Bronchial epithelial cell (primary cell): ENCODE measurements around the gene ART5. TPM values are rescaled to one million over a fixed set of nuclear protein-coding genes. Genes with fewer than 3 reads are reported as not detected.

Experiments used
- DNase-seq: peaks from one replicate; pipeline ENCODE4 v3.0.0-alpha.2; 2010; ENCODE audit warnings: low read depth
- FAIRE-seq: peaks from 2 replicates; lab custom pipeline; 2011; peaks lifted over from hg19 to GRCh38; lab: Jason Lieb, UNC
- H3K27me3 ChIP-seq: 2 replicates; pipeline ENCODE4 v1.5.1; 2011; ENCODE audit warnings: low read length; ENCODE audit not compliant: control insufficient read depth, insufficient read depth
- H3K36me3 ChIP-seq: 2 replicates; pipeline ENCODE4 v1.5.1; 2011; ENCODE audit warnings: low read length; ENCODE audit not compliant: control insufficient read depth, insufficient read depth
- H3K4me3 ChIP-seq: 2 replicates; pipeline ENCODE4 v1.5.1; 2011; ENCODE audit warnings: mild to moderate bottlenecking, low read depth, low read length, control low read depth
- total RNA-seq: library from RNA; depleted of rRNA; stranded (reverse); fragments of >200 nt; gene quantifications from 2 replicates; pipeline ENCODE4 v1.2.1, GENCODE V29; 2014
- TF ChIP-seq, protein P1 (sequence below): IDR thresholded peaks from 2 replicates; pipeline ENCODE4 v1.5.1; 2011; ENCODE audit warnings: mild to moderate bottlenecking, moderate library complexity, low read length, control low read depth, inconsistent platforms; ENCODE audit not compliant: insufficient read depth, severe bottlenecking

ART5 gene
- total RNA-seq, 1 donor from 2014 or later, result not detected

- FAIRE-seq, result no peak
- DNase-seq, result no peak
- Histone ChIP-seq H3K4me3 (no peak overlapping the region), H3K36me3 (no peaks in the 10 kb centered on the region), H3K27me3 (no peaks in the 10 kb centered on the region)
- TF ChIP-seq, protein P1, sequence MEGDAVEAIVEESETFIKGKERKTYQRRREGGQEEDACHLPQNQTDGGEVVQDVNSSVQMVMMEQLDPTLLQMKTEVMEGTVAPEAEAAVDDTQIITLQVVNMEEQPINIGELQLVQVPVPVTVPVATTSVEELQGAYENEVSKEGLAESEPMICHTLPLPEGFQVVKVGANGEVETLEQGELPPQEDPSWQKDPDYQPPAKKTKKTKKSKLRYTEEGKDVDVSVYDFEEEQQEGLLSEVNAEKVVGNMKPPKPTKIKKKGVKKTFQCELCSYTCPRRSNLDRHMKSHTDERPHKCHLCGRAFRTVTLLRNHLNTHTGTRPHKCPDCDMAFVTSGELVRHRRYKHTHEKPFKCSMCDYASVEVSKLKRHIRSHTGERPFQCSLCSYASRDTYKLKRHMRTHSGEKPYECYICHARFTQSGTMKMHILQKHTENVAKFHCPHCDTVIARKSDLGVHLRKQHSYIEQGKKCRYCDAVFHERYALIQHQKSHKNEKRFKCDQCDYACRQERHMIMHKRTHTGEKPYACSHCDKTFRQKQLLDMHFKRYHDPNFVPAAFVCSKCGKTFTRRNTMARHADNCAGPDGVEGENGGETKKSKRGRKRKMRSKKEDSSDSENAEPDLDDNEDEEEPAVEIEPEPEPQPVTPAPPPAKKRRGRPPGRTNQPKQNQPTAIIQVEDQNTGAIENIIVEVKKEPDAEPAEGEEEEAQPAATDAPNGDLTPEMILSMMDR, result no peak
Measured at GRCh38 chr11:3635641-3636375, 6.0 kb downstream of the ART5 start.

DNA sequence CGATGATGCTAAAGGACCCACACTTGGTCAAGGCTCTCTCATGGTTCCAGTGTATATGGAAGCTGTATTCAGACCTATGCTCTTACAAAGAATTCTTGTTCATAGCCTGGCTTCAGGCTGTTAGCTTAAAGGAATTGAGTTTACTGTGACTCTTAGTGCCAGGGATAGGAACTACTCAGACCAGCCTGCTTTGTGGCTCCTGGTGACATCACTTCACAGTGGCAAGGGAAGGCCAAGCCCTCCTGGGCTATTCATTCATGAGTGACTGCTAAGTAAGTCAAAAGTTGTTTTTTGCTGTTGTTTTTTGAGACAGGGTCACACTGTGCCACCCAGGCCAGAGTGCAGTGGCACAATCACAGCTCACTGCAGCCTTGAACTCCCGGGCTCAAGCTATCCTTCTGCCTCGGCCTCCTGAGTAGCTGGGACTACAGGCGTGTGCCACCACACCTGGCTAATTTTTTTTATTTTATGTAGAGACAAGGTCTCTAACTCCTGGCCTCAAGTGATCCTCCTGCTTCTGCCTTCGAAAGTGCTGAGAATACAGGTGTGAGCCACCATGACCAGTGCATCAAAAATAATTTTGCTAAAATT lies 9.6 kb downstream of the ART5 start:
- TF ChIP-seq, protein P1, result no peak
- DNase-seq (no peak), FAIRE-seq (no peak)
- H3K4me3 ChIP-seq, result no peak overlapping the region
- H3K36me3 ChIP-seq, result no peaks in the 10 kb centered on the region
- no peaks in the 10 kb centered on the region for H3K27me3 ChIP-seq

DNA sequence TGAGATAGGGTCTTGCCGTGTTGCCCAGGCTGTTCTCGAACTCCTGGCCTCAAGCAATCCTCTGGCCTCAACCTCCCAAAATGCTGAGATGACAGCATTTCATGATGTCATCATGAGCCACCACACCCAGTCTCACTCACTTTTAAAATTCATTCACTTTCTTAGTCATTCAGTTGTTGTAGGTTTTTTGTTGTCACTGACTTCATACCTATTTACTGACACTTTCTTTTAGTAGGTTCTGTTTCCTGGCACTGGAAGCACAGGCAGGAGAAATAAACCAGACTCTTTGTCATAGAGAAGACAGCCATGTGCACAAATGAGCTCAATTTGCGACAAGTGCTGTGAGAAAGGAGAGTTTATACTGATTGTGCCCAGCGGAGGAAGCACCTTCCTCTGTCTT lies 10.5 kb downstream of the ART5 start:
- Histone ChIP-seq H3K27me3 (no peaks in the 10 kb centered on the region), H3K36me3 (no peaks in the 10 kb centered on the region), H3K4me3 (no peak overlapping the region)
- DNase-seq, result peak; percentile 27
- no peak for FAIRE-seq
- TF ChIP-seq, protein P1, result no peak

DNA sequence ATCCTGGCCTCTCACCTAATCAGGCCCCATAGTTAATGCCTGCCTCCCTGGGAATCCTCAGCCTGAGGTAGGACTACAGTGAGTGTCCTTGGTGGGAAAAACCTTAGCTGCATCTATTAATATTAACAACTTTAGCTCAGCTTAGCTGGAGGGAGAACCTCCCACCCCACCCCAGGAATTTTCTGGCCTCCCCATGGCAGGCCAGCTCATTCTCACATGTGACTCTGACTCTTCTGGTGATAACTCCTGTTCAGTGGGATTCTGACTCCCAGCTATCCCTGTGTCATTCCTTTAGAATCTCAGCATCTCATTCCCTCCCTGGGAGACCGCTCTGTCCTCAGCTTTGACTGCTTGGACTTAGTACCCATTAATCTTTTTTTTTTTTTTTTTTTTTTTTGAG lies 14.5 kb downstream of the ART5 start:
- DNase-seq (peak; percentile 33), FAIRE-seq (no peak)
- H3K36me3 ChIP-seq, result no peaks in the 10 kb centered on the region
- TF ChIP-seq, protein P1, result no peak
- no peaks in the 10 kb centered on the region for H3K27me3 ChIP-seq
- H3K4me3 ChIP-seq, result no peak overlapping the region

DNA sequence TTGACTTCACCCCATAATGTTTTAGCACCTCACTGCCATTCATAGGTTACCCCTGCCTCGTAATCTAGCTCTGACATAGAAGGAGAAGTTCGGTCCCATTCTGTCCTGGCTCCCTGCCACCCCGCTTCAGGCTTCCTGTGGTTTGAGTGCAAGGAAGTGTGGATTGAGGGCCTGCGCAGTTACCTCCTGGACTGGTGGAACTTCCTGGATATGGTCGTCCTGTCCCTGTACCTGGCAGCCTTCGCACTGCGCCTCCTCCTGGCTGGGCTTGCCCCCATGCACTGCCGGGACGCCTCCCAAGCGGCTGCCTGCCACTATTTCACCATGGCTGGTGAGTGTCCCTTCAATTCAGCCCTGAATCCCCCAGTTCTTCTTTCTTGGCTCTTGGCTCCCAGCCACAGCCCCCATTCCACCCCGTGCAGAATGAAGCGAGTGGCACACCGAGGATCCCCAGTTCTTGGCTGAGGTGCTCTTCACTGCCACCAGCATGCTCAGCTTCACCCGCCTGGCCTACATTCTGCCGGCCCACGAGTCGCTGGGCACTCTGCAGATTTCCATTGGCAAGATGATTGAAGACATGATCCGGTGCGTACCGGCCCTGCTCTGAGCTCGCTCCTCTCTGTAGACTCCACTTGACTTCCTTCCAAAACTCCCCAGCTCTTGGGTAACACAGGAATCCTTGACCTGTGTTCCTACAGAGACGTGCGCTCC lies 15.4 kb downstream of the ART5 start:
- Histone ChIP-seq H3K27me3 (no peaks in the 10 kb centered on the region), H3K36me3 (no peaks in the 10 kb centered on the region), H3K4me3 (no peak overlapping the region)
- FAIRE-seq, result no peak
- TF ChIP-seq, protein P1, result no peak
- DNase-seq, result no peak
